HepG2 (cell line): Measurements from ENCODE around the gene RNF149. TPM values are rescaled to one million over a fixed set of nuclear protein-coding genes. Genes with fewer than 3 reads are reported as not detected.
A peak's percentile ranks its signal among the peaks of the same experiment; 100 is the strongest.

ENCODE experiments used
- GABPA ChIP-seq, 2 experiments: IDR thresholded peaks; 2 replicates each; pipeline ENCODE4 v1.6.1; 2011 to 2016; ENCODE audit warnings: low read depth in 2 of 2, low read length in 1 of 2, missing biosample characterization in 1 of 2, missing genetic modification characterization in 1 of 2
- HMG20A ChIP-seq: IDR thresholded peaks from 2 replicates; pipeline ENCODE4 v1.6.1; 2016; ENCODE audit warnings: borderline replicate concordance
- KDM1A ChIP-seq: IDR thresholded peaks from 2 replicates; pipeline ENCODE4 v1.6.1; 2016; ENCODE audit warnings: missing compliant biosample characterization
- MTF2 ChIP-seq: sonication (generic); formaldehyde crosslinking; IDR thresholded peaks from 2 replicates; pipeline ENCODE4 v1.5.0; 2020; ENCODE audit warnings: missing genetic modification reagents, borderline replicate concordance
- PAX8 ChIP-seq: sonication (generic); formaldehyde crosslinking; IDR thresholded peaks from 2 replicates; pipeline ENCODE4 v1.8.0; 2022; ENCODE audit warnings: mild to moderate bottlenecking, missing genetic modification reagents, borderline replicate concordance
- PTBP1 ChIP-seq: fragments of 200-400 bp; formaldehyde crosslinking; IDR thresholded peaks from 2 replicates; pipeline ENCODE4 v1.6.1; 2018; ENCODE audit warnings: low read length, low read depth; ENCODE audit not compliant: poor library complexity, severe bottlenecking
- REPIN1 ChIP-seq: sonication (generic); formaldehyde crosslinking; IDR thresholded peaks from 2 replicates; pipeline ENCODE4 v1.8.0; 2022; ENCODE audit warnings: missing genetic modification reagents, low read depth, mild to moderate bottlenecking, borderline replicate concordance
- RFX3 ChIP-seq: IDR thresholded peaks from 2 replicates; pipeline ENCODE4 v1.6.1; 2016; ENCODE audit warnings: missing biosample characterization, missing genetic modification reagents
- SAFB2 ChIP-seq: sonication (generic); formaldehyde crosslinking; IDR thresholded peaks from 2 replicates; pipeline ENCODE4 v1.5.1; 2020; ENCODE audit warnings: missing genetic modification reagents, low read depth, mild to moderate bottlenecking, borderline replicate concordance
- ZBTB44 ChIP-seq: sonication (generic); formaldehyde crosslinking; IDR thresholded peaks from 2 replicates; pipeline ENCODE4 v1.4.0; 2020; ENCODE audit warnings: missing genetic modification reagents
- ZFP41 ChIP-seq: sonication (generic); formaldehyde crosslinking; IDR thresholded peaks from 2 replicates; pipeline ENCODE4 v1.4.0; 2020; ENCODE audit warnings: mild to moderate bottlenecking, missing genetic modification reagents, borderline replicate concordance
- ZIK1 ChIP-seq: sonication (generic); formaldehyde crosslinking; IDR thresholded peaks from 2 replicates; pipeline ENCODE4 v1.5.0; 2020; ENCODE audit warnings: mild to moderate bottlenecking, low read depth, missing genetic modification reagents, borderline replicate concordance
- ZNF12 ChIP-seq: sonication (generic); formaldehyde crosslinking; IDR thresholded peaks from 2 replicates; pipeline ENCODE4 v1.5.0; 2020; ENCODE audit warnings: missing genetic modification reagents
- ZNF275 ChIP-seq: sonication (generic); formaldehyde crosslinking; IDR thresholded peaks from 2 replicates; pipeline ENCODE4 v1.8.0; 2022; ENCODE audit warnings: missing genetic modification reagents, mild to moderate bottlenecking, inconsistent platforms, borderline replicate concordance
- ZNF33A ChIP-seq: sonication (generic); formaldehyde crosslinking; IDR thresholded peaks from 2 replicates; pipeline ENCODE4 v1.5.1; 2020; ENCODE audit warnings: missing genetic modification reagents, mild to moderate bottlenecking, moderate library complexity, borderline replicate concordance
- ZNF431 ChIP-seq: sonication (generic); formaldehyde crosslinking; IDR thresholded peaks from 2 replicates; pipeline ENCODE4 v1.9.0; 2022; ENCODE audit warnings: missing genetic modification reagents, low read depth, mild to moderate bottlenecking, borderline replicate concordance
- ZNF501 ChIP-seq: sonication (generic); formaldehyde crosslinking; IDR thresholded peaks from 2 replicates; pipeline ENCODE4 v1.5.1; 2020; ENCODE audit warnings: mild to moderate bottlenecking, moderate library complexity, missing genetic modification reagents
- ZNF616 ChIP-seq: sonication (generic); formaldehyde crosslinking; IDR thresholded peaks from 2 replicates; pipeline ENCODE4 v1.5.0; 2020; ENCODE audit warnings: low read depth, mild to moderate bottlenecking, missing genetic modification reagents
- ZNF652 ChIP-seq: IDR thresholded peaks from 2 replicates; pipeline ENCODE4 v1.6.1; 2016; ENCODE audit warnings: low read depth, borderline replicate concordance
- ZNF839 ChIP-seq: sonication (generic); formaldehyde crosslinking; IDR thresholded peaks from 2 replicates; pipeline ENCODE4 v1.4.0; 2020; ENCODE audit warnings: missing genetic modification reagents, mild to moderate bottlenecking, borderline replicate concordance
- ZNF850 ChIP-seq: sonication (generic); formaldehyde crosslinking; conservative IDR thresholded peaks from 2 replicates; pipeline ENCODE4 v1.9.0; 2021; ENCODE audit warnings: mild to moderate bottlenecking, missing genetic modification reagents
- polyA plus RNA-seq, 8 experiments: library from polyadenylated mRNA; depleted of rRNA in 3 of 8; stranded (reverse) in 7 of 8; unstranded in 1 of 8; fragments of >200 nt; fragmentation: Illumina TruSeq in 4 of 8; extraction: Trizol in 4 of 8; gene quantifications; 2 replicates each; pipeline versions ENCODE4 v1.2.1 to v1.2.3, GENCODE V29; 2011 to 2016; ENCODE audit warnings: low read depth in 4 of 8, missing spikeins in 1 of 8, mixed read lengths in 1 of 8; ENCODE audit not compliant: insufficient read depth in 1 of 8
- total RNA-seq, 5 experiments: library from RNA; depleted of rRNA; stranded (reverse); fragments of >200 nt; fragmentation: Illumina TruSeq; extraction: Trizol; gene quantifications; 2 replicates each; pipeline ENCODE4 v1.2.3, GENCODE V29; 2016; ENCODE audit warnings: low read depth in 1 of 5
- TF ChIP-seq, protein P1 (sequence below): sonication (generic); formaldehyde crosslinking; IDR thresholded peaks from 2 replicates; pipeline ENCODE4 v1.4.0; 2020; ENCODE audit warnings: mild to moderate bottlenecking, missing genetic modification reagents
- TF ChIP-seq, protein P2 (sequence below): sonication (generic); formaldehyde crosslinking; IDR thresholded peaks from 2 replicates; pipeline ENCODE4 v1.5.0; 2020; ENCODE audit warnings: mild to moderate bottlenecking, missing genetic modification reagents

Gene RNF149
- total and polyA plus RNA-seq, 2 of the 13 experiments (the other 11 are each of a cell fraction or from before 2014, with no cell fraction given) = 87.6 to 109 TPM

DNA sequence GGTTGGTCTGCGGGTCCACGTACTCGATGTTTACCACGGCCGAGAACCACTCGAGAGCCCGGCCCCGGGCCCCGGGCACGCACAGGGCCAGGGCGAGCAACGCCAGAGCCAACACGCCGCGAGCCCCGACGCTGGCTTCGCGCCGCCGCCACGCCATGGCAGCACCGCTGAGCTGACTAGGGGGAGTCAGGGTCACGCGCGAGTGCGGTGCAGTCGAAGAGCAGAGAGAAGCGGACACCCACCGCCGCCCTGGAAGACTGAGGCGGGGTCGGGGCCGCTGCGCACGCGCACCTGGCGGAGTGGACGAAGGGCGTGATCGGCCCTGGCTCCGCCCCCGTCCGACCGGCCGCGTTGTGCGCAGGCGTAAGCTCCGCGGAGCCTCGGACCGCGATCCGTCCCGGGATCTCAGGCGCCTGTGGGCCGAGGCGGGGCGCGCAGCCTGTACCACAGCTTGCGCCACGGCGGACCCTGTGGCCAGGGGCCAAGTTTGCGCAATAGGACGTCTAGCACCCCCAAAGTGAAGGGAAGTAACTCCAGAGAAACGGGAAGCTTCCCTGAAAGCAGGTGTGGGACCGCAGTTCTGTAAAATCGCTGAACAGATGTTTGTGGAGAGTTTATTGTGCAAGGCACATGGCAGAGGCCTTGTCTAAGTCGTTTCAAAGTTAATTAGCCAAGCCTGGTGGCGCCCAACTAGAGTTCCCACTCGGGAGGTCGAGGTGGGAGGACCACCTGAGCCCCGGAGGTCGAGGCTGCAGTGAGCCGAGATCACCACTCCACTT, at the start of gene RNF149 (continued):
- TF ChIP-seq, protein P1, sequence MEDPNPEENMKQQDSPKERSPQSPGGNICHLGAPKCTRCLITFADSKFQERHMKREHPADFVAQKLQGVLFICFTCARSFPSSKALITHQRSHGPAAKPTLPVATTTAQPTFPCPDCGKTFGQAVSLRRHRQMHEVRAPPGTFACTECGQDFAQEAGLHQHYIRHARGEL = peak; percentile 96; the same call in 1 of the 2 replicates
- TF ChIP-seq ZNF12 (CRISPR knock-in tag) (peak; percentile 73), GABPA (IDR thresholded peaks at IDR 0.05; ENCODE audit: low read depth, low read length) (no peak), GABPA (CRISPR knock-in tag; IDR thresholded peaks at IDR 0.05; ENCODE audit: low read depth) (no peak), ZNF275 (CRISPR knock-in tag) (peak; percentile 98), ZFP41 (CRISPR knock-in tag) (peak; percentile 83; the same call in 1 of the 2 replicates), ZNF850 (CRISPR knock-in tag) (peak; percentile 66; the same call in 1 of the 2 replicates), SAFB2 (CRISPR knock-in tag) (peak; percentile 96), KDM1A (CRISPR knock-in tag) (0 out of 2 replicates have a peak, but pooled peaks have one; percentile 50), PTBP1 (no peak), RFX3 (no peak), ZNF431 (0 out of 2 replicates have a peak, but pooled peaks have one; percentile 76), ZNF33A (CRISPR knock-in tag) (no peak), REPIN1 (CRISPR knock-in tag) (peak; percentile 92), PAX8 (CRISPR knock-in tag) (peak; percentile 89; the same call in 1 of the 2 replicates), ZIK1 (CRISPR knock-in tag) (peak; percentile 96), ZBTB44 (CRISPR knock-in tag) (peak; percentile 33; the same call in 1 of the 2 replicates), MTF2 (CRISPR knock-in tag) (peak; percentile 44; the same call in 1 of the 2 replicates), ZNF839 (CRISPR knock-in tag) (peak; percentile 98), ZNF652 (CRISPR knock-in tag) (0 out of 2 replicates have a peak, but pooled peaks have one; percentile 31), ZNF501 (CRISPR knock-in tag) (peak; percentile 97), ZNF616 (CRISPR knock-in tag) (peak; percentile 94), HMG20A (peak; percentile 84; the same call in 1 of the 2 replicates)
- TF ChIP-seq, protein P2, sequence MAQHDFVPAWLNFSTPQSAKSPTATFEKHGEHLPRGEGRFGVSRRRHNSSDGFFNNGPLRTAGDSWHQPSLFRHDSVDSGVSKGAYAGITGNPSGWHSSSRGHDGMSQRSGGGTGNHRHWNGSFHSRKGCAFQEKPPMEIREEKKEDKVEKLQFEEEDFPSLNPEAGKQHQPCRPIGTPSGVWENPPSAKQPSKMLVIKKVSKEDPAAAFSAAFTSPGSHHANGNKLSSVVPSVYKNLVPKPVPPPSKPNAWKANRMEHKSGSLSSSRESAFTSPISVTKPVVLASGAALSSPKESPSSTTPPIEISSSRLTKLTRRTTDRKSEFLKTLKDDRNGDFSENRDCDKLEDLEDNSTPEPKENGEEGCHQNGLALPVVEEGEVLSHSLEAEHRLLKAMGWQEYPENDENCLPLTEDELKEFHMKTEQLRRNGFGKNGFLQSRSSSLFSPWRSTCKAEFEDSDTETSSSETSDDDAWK (CRISPR knock-in tag) = no peak
